RPMI7951 (cell line): ENCODE results near the gene L3MBTL4. TPM values are rescaled to one million over a fixed set of nuclear protein-coding genes. Genes with fewer than 3 reads are reported as not detected.
"Not testable (repeated sequence)": the region's sequence is repeated elsewhere in the genome, so short reads cannot be mapped to it uniquely, and the experiment has no call there.

Source experiments
- DNase-seq: peaks from one replicate; pipeline ENCODE4 v3.0.0-alpha.2; 2012; ENCODE audit warnings: low read depth
- total RNA-seq: library from RNA; depleted of rRNA; stranded (reverse); fragments of >200 nt; shearing (Covaris generic); gene quantifications from 2 replicates; pipeline ENCODE4 v1.2.3, GENCODE V29; 2014; rRNA removed

L3MBTL4 gene
- total RNA-seq: under 0.01 TPM in 1 of 2 replicates, not detected in the other

DNA sequence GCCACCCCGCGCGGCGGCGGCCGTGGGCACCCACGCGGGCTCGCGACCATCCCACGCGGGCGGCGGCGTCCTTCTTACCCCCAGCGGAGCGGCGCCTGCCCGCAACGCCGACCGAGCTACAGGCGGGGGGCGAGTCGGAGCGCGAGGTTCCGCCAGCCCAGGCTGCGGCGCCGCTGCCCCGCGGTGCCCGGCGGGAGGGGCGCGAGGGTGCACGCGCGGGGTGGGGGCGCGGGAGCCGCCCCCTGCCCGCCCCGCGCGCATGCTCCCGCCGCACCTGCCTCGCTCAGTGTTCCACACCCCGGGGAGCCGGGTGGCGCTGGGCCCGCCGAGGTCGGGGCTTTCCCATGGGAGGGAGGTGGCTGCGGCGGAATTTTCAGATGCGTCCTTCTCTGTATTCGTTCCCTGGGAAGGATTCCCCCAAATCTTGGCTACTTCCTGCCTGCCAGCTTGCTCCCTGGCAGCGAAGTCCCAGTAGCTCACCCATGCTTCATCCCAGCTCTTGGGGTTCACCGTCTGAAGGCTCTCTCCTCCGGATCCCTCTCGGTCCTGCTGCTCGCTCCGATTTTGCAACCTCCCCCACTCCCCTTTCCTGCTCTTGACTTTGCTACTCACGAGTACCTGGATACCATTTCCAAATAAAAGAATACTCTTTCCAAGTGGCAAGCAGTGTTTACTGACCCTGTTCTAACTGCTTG is at the start of gene L3MBTL4:
Gene L3MBTL4 (minus strand): TSS at position 189 of the 695 bp plus-strand sequence. CDS start 103,286 bp downstream, outside the sequence.
- DNase-seq: no peak

DNA sequence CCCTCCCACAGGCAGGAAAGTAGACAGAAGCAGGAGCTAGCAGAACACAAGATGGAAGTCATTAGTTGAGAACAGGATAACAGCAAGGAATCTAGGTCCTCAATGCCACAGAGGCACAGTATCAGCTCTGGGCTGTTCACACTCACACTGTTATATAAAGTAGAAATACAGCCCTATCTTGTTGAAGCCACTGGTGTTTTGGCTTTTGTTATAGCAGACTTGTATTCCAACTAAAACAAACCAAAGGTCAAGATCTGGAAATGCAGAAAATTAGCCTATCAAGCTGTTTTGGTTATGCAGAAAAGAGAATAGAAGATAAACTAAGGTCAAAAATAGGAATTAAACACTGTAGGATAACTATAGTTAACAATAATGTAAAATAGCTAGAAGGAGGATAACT is 37.5 kb upstream of the L3MBTL4 start:
- DNase-seq: no peak

GRCh38 chr18:6449213-6449612 is 34.5 kb upstream of the L3MBTL4 start:
- no peak for DNase-seq

DNA sequence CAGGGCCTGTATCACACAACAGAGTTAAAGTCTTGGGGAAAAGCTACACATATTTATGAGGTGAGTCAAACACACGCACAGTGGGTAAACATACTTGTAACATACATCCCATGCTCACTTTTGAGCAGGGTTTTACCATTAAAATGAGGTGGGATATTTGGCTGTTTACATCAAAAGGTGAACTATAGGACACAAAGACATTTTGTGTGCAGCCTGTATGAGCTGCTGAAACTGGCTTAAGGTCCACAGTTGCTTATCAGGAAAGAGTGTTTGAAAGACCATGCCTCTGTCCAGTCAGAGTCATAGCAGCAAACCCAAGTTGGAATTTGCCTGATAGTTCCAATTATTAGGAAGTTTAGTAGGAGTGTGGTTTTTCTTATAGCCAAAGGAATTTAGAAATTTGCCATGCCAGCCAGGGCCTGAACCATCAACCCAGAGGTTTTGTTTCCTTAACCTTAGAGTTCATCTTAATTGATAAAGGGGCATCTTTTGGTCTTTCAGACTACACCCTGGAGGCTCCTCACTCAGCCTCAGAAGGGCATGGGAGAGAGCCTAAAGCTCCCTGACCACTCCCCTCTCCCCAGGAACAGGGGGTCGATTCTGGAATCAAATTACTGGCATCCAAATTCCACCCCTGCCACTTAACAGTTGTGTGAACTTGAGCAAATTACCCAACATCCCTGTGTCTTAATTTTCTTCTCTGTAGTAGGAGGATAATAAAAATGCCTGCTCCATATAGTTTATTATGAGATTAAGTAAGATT is 29.9 kb upstream of the L3MBTL4 start:
- DNase-seq: no peak

DNA sequence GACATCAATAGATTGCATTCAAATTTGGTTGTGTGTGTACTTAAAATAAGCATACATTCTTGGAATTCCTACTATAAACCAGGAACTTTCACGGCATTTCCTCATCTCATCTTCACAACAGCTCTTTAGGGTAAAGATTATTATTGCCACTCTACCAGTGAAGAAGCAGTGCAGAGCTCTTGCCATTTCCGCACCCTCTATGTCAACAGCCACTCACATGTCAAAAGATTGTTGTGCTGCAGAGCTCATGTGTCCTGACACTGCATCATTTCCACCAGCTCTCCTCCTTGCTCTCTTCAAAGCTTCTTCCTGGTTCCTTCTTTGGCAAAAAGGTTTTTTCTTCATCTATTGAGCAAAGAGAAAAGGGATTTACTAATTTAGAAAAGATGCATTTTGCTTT is 26.5 kb upstream of the L3MBTL4 start:
- no peak for DNase-seq

DNA sequence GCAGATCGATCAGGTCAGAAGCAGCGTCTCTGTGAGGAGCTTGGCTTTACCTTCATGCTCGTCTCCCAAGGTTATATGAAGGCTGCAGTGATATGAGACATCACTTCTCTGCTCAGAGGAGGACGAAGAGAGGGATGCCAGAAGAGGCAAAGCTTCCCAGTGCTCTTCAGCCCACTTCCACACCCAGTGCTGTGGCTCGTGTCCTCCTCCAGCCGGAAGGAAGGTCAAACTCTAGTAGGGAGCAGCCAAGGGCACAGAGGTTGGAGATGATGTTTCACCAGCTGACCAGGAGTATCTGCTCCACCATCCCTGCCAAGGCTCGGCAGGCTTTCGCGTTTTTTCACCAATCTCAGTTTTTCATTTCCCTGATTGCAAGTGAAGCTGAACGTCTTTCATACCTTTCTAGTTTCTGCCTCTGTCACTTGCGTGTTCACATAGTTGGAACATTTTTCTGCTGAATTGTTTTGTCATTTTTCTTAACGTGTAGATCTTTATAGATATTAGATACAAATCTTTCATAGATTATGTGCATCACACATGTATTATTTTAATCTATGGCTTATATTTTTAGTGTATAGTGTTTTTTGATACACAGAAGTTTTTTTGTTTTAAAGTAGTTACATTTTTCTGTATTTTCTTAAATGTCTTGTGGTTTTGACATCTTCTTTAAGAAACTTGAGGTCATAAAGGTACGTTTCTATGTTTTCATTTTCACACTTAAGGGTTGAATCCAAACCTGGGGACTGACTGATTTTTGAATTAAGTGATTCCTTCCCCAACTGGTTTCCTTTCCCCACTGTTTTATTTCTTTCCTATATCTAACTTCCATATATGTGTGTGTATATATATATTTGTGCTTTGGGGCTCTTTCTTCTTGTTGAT is 23.5 kb upstream of the L3MBTL4 start:
- no peak for DNase-seq

DNA sequence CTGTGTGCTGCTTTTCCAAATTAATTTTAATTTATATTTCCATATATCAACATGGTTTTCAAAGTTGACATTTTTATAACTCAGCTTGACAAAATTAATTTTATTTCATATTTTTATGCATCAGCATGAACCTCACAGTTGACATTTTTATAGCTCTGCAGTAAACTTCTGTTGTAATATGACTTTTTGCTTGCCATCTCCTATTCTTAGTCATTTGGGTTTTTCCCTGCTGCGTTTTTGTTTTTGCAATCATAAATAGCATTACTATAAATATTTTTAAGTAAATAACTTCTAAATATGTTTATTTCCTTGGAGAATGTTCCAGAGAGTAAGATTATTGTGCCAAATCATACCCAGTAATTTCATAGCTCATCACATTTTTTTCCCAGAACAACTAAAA is 21.0 kb upstream of the L3MBTL4 start:
- no peak for DNase-seq

DNA sequence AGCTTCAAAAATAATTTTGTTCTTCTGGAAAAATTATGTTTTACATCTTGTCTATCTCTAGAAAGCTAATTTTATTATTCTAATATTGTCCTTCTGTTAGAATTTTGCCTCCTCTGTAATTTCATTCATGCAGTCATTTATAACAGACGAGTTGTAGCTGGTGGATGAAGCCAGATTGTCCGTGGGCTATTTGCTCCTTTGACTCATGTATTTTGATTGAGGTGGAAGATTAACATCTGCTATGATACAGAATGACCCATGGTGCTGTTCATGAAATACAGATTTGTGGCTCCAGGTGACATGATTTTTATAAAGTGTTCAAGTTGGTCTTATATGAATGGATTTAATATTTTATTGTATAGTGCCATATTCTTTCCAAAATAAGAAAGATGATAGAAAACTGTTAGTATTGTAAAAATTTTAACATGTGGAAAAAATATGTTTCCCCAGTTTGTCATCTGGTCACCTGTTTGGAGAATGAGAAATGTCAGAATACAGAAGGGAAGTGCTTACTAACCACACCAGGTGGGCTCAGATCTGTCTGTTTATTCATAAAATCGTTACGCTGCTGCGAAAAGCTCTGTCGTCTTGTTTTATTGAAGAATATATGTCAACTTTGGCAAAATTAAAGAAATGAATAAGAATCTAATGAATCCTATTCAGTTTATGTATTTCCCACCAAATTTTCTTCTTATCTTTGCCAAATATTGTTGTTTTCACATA is 20.4 kb upstream of the L3MBTL4 start:
- no peak for DNase-seq

- DNase-seq: no peak
Observed at GRCh38 chr18:6434481-6434880, 19.8 kb upstream of the L3MBTL4 start.

DNA sequence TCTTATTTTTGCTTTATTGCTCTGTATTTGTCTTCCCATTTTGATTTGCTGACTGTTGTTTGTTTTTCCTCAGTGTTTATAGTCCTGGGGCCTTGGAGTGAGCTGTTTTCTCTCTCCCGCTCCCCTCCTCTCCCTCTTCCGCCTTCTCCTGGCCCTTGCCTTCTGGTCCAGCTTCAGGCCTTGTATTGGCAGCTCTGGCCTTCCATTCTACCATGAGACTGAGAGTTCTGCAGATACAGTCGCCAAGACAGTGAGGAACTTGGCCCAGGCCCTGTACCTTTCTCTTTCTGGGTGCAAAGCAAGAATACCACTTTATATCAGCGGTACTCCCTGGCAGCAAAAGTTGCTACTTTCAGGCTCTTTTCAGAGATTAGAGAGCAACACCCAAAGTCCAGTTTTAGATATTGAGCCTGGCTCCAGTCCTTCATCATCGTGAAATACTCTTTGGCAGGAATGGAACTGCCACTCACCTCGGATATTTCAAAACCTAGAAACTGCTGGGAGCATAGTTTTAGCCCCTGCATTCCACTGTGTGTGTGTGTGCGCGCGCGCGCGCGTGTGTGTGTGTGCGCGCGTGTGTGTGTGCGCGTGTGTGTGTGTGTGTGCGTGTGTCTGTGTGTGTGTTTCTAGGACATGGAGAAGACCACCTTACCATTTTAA is 17.1 kb upstream of the L3MBTL4 start:
- DNase-seq: no peak

DNA sequence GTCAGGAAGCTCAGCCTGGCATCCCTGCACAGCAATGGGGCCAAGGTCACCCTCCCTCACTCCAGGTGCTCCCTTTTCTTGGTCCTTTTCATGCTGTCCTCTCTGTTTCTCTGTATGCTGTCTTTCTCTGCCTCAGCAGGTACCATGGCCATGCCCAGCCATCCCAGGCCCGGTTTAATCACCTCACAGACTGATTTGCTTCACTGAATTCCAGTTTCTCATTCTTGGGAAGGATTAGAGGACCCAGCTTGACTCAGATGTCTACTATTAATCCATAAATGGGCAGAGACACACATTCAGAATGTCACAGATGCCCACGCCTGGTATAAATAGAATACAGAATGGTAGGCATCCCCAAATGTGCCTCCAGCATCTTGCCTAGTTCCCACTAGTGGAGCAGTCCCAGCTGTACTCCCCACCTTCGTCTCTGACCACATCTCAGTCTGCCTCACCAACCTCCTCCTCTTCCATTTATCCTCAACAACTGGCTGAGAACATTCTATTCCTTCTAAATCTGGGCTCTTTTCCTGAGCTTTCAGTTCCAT is 14.2 kb upstream of the L3MBTL4 start:
- no peak for DNase-seq

DNA sequence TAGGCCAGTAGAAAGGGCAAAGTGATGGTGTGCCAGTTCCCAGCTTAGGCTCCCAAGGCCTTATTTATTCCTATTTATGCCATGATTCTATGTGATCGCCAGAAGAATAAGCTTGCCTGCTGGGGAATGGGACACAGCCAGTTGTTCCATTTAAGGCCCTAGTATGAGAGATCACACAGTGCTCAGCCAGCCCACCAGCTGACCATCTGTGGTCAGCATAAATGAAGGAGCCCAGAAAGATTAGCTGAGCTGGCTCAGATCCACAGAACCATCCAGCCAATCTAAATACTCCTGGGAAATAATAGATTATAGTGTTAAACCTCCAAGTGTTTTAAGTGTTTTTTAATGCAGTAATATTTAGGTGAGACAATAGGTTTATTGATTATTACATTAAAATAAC is 12.6 kb upstream of the L3MBTL4 start:
- no peak for DNase-seq

GRCh38 chr18:6423289-6423688 is 8.6 kb upstream of the L3MBTL4 start:
- DNase-seq: no peak

GRCh38 chr18:6414118-6414722 is 491 bp downstream of the L3MBTL4 start:
- no peak for DNase-seq

DNA sequence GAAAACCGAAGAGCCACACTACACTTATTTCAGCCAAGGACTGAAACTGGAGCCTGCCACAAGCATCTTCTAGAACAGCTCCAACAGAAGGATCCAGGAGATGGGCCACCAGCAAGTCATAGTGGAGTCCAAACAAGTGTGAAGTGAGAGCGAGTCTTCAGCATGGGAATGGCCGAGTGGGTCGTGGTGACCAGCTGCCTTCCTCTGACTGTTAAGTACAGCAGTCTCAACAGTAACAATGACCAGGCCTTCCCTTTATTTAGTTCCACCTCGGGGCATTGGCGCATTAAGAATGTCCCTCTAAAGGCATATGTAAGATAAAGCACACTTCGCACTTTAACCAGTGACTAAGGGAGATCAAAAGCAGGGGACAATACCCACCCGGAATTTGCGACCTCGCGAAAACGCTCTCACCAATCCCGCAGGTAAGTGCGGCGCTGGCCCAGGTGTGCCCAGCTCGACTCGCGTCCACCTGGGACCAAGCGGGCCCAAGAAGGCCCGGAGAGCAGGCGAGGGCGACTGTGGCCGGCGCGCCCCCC is 1.1 kb downstream of the L3MBTL4 start:
- no peak for DNase-seq

DNA sequence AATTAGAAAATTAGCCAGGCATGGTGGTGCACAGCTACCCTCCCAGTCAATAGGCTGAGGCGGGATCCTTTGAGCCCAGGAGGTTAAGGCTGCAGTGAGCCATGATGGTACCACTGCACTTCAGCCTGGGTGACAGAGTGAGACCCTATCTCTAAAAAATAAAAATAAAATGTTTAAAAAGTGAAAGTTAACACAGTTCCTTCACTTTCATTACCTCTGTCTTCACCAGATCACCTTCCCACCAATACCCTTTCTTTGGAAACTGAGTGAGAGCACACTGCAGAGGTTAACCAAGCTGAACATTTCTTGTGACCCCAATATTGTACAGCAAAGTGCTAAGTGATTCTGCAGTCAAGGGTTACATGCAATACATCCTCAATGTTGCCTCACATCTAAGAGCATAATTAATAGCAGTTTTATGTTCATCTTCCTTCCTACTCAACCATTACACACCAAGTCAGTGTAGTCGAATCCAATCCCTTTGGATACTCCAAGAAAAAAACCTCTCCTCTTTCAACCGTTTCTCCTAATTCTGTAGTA is 1.7 kb downstream of the L3MBTL4 start:
- DNase-seq: no peak

DNA sequence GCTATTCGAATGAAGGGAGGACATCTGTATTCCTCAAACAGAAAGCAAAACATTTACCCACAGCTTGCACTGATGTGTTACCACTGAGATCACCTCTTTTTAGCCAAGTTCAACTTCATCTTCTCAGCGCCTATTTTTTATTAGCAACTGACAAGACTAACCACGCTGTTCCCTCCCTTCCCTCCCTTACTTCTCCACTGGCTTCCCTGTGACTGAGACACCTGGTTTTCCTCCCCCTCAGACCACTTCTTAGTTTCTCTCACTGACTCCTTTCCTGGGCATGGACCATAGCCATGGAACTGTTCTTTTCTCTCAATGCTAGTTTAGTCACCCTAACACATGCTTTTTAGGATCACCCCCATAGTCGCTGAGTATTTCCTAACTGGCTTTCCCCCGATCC is 3.3 kb downstream of the L3MBTL4 start:
- no peak for DNase-seq

DNA sequence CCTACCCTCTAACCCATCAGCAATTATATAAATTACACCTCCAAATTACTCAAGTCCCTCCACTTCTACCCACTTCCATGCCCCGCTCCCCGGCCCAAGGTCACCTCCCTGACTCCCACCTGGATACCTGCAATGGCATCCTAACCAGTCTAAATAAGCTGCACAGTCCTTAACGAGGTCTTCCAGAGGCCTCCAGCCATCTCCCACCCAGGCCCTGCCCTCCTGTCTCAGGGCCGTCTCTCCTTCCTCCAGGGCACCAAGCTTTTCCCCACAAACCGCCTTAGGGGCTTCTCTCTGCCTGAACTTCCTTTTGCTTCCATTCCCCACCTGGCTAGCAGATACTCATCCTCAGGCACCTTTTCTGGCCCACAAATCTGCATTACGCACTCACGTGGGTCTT is 4.8 kb downstream of the L3MBTL4 start:
- DNase-seq: no peak

- not testable (repeated sequence) for DNase-seq
Observed at GRCh38 chr18:6408543-6408942, 6.2 kb downstream of the L3MBTL4 start.
